Activated naive CD8-positive, alpha-beta T cell treated with anti-CD3 and anti-CD28 coated beads, Interleukin-2, amount 50 U/mL, for 24 hours (primary cell): Measurements from ENCODE around the gene EYS.

ENCODE experiments used
- ATAC-seq: fragments of 150-1000 bp; cut with Tn5 transposase; one replicate; pipeline ENCODE4 v1.10.0; 2021
- DNase-seq: peaks from one replicate; pipeline ENCODE4 v3.0.0; 2021
- H3K27ac Mint-ChIP-seq: one replicate; pipeline ENCODE4 v1.8.0; 2021; ENCODE audit warnings: mild to moderate bottlenecking, mixed read lengths
- H3K27me3 Mint-ChIP-seq: one replicate; pipeline ENCODE4 v1.8.0; 2021; ENCODE audit warnings: mixed read lengths
- H3K36me3 Mint-ChIP-seq: one replicate; pipeline ENCODE4 v1.8.0; 2021; ENCODE audit warnings: low read depth, mixed read lengths
- H3K4me1 Mint-ChIP-seq: one replicate; pipeline ENCODE4 v1.8.0; 2021; ENCODE audit warnings: mixed read lengths
- H3K4me3 Mint-ChIP-seq: one replicate; pipeline ENCODE4 v1.8.0; 2021; ENCODE audit warnings: mild to moderate bottlenecking, moderate library complexity, mixed read lengths
- H3K9me3 Mint-ChIP-seq: one replicate; pipeline ENCODE4 v1.8.0; 2021; ENCODE audit warnings: mixed read lengths

EYS gene

DNA sequence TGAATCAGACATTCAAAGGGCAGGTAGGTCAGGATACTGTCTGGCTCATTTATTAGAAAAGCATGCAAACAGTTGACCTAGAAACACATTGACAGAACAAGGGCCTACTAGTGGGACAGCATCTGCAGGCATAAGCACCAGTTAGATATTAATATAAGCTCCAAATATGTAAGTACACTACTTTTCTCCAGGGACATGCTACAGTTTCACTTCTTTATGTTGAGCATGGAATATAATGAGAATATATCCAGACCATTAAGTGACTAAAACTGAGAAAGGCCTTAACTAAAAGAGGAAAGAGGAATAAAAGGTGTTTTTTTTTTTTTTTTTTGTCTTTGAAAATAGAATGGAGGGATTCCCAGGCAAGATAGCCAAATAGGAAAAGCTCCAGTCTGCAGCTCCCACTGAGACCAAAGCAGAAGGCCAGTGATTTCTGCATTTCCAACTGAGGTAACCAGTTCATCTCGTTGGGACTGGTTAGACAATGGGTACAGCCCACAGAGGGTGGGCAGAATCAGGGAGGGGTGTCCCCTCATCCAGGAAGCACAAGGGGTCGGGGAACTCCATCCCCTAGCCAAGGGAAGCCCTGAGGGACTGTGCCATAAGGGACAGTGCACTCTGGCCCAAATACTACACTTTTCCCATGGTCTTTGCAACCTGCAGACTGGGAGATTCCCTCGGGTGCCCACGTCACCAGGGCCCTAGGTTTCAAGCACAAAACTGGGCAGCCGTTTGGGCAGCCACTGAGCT lies 1819.8 kb downstream of the EYS start:
- Mint-ChIP-seq H3K4me1 (no peaks in the 10 kb centered on the region), H3K9me3 (no peaks in the 10 kb centered on the region), H3K27ac (no peak overlapping the region), H3K4me3 (no peak overlapping the region), H3K36me3 (no peaks in the 10 kb centered on the region), H3K27me3 (no peaks in the 10 kb centered on the region)
- ATAC-seq (no peak), DNase-seq (no peak)

DNA sequence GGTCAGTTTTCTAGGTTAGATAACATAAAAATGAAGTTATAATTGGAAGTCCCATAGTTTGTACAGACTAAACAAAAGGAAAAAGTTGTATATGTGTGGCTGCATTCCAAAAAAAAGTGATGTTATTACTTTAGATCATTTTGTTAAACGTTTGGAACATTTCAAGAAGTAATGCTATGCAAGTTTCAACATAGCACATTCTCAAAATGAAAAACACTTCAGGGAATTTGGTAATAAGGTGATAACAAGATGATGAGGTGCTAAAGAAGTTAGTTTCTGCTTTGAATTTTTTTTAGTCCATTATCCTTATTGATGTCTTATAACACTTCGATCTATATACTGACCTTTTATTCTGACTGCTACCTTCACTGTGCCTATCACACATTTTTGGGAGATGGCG lies 1820.7 kb downstream of the EYS start:
- Mint-ChIP-seq H3K4me3 (no peak overlapping the region), H3K4me1 (no peaks in the 10 kb centered on the region), H3K27ac (no peak overlapping the region), H3K36me3 (no peaks in the 10 kb centered on the region), H3K9me3 (no peaks in the 10 kb centered on the region), H3K27me3 (no peaks in the 10 kb centered on the region)
- ATAC-seq (no peak), DNase-seq (no peak)

DNA sequence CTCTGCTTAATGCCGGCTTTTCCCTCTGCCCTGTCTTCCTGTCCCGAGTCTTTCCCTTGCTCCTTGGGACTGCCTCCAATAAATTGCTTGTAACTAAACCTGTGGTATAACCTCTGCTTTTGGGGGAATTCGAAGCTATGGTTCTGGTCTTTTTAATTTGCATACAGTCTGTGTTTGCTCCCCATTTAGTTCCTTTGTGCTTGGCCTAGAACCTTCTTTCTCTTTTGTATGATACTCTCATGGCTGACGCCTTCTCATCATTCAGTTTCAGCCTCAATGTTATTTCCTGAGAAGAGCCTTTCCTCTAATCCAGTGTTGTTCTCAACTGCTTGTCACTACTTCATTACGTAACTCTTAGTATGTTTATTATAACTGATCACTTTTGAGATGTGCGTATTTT lies 1823.4 kb downstream of the EYS start:
- no peak for ATAC-seq
- no peaks in the 10 kb centered on the region for H3K4me1 Mint-ChIP-seq
- no peaks in the 10 kb centered on the region for H3K9me3 Mint-ChIP-seq
- DNase-seq, result no peak
- no peak overlapping the region for H3K4me3 Mint-ChIP-seq
- no peaks in the 10 kb centered on the region for H3K36me3 Mint-ChIP-seq
- H3K27me3 Mint-ChIP-seq, result no peaks in the 10 kb centered on the region
- no peak overlapping the region for H3K27ac Mint-ChIP-seq

DNA sequence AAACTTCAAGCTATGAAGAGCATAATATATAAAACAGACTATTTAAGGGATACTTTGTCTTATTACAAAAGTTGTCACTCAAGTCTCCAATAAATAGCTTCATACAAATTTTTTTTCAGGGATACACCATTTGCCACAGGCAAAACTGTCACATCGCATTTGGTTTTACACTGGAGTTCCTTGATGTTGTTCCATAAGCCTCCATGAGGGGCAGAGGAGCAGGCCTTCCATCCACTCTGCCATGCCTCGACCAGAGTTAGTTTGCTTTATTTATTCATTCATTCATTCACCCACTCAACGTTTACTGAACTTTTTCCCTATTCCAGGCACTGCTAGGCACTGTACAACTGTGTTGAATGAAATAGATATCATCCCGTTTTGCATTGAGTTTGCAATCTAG lies 1824.8 kb downstream of the EYS start:
- no peak overlapping the region for H3K4me3 Mint-ChIP-seq
- no peak for ATAC-seq
- H3K27ac Mint-ChIP-seq, result no peak overlapping the region

DNA sequence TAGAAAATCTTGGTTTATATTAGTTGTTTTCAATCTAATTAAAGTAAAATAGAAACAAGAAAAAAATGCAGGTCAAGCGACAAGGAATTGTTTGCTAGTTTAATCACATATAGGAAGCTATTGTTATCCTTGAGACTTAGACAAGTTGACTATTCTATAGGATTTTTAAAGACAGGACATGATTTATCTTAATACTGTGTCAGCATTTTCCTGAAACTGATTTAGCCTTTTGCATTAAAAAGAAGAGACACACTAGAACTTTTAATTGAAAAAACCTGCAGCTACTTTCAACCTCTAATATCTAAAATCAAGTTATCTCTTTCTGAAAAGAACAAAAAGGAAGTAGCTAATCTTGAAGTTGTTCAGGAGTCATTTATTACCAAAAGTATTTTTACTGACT lies 1825.2 kb downstream of the EYS start:
- no peaks in the 10 kb centered on the region for H3K27me3 Mint-ChIP-seq
- H3K27ac Mint-ChIP-seq, result no peak overlapping the region
- H3K9me3 Mint-ChIP-seq, result peaks cover 8% of the 10 kb centered on the region
- H3K4me1 Mint-ChIP-seq, result no peaks in the 10 kb centered on the region
- ATAC-seq (no peak), DNase-seq (no peak)
- no peak overlapping the region for H3K4me3 Mint-ChIP-seq
- H3K36me3 Mint-ChIP-seq, result no peaks in the 10 kb centered on the region

More for the DNA sequence above, 1824.8 kb downstream of the EYS start:
- DNase-seq, result no peak
- Mint-ChIP-seq H3K9me3 (peaks cover 6% of the 10 kb centered on the region), H3K4me1 (no peaks in the 10 kb centered on the region), H3K27me3 (no peaks in the 10 kb centered on the region), H3K36me3 (no peaks in the 10 kb centered on the region)

DNA sequence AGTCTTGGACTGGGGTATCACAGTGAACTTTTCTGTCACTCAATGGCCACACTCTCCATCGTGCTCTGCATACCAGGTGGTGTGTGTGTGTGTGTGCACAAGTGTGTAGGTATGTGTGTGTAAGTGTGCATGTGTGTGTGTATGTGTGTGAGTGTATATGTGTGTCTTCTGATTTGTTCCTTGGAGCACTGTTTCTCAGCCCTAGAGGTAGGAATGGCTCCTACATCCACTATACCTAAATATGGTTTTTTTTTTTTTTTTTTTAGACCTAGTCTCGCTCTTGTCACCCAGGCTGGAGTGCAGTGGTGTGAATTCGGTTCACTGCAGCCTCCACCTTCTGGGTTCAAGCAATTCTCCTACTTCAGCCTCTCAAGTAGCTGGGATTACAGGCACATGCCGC lies 1834.8 kb downstream of the EYS start:
- Mint-ChIP-seq H3K4me3 (no peak overlapping the region), H3K36me3 (no peaks in the 10 kb centered on the region), H3K27ac (no peak overlapping the region), H3K9me3 (peaks cover 10% of the 10 kb centered on the region), H3K27me3 (no peaks in the 10 kb centered on the region), H3K4me1 (no peaks in the 10 kb centered on the region)
- ATAC-seq (no peak), DNase-seq (no peak)

DNA sequence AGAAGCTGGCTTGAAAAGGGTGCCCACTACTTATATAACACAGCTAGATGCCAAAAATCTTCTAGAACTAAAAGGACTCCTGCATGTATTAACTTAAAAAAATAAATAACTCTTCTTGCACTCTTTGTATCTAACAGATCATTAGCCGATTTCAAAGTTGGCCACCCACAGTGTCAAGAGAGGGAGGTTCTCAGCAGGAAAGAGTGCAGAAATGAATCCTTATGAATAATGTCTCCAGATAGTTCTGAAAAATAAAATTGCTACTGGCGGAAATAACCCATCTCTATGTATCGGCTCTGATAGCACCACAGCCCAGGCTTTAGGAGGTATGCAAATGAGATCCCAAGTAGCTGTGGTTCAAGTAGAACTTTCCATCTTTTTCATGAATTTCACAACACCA lies 1838.7 kb downstream of the EYS start:
- no peak overlapping the region for H3K4me3 Mint-ChIP-seq
- H3K36me3 Mint-ChIP-seq, result no peaks in the 10 kb centered on the region
- H3K4me1 Mint-ChIP-seq, result no peaks in the 10 kb centered on the region
- H3K27ac Mint-ChIP-seq, result no peak overlapping the region
- H3K27me3 Mint-ChIP-seq, result no peaks in the 10 kb centered on the region
- DNase-seq, result no peak
- ATAC-seq, result no peak
- H3K9me3 Mint-ChIP-seq, result peaks cover 3% of the 10 kb centered on the region

DNA sequence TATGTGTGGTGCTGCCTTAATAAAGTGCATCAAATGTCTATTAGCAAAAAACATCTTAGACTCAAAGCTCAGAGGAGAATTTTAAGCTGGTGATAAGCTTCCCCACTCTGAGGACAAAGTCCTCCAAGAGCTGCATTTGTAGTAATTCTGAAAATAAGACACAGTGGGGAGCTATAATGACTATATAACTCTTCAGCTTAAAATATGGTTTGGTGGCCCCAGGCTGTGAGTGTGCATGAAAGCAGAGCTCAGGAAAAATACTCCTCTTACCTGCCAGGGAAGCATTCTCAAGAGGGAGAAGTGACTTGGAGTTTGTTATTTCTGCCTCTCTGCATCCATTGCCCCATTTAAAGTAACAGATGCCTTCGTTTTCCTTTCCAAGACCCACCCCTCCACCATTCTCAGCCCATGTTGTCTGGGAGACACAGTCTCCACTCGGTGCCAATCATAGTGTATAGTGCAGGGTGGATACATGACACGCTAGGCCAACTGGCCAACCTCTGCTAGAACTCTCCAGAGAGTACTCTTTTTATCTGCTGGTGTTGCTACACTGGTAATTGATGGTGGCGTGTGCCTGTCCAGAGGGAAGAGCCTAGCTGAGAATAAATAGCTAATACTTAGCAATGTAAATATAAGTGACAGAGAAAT lies 1842.2 kb downstream of the EYS start:
- Mint-ChIP-seq H3K4me3 (no peak overlapping the region), H3K4me1 (no peaks in the 10 kb centered on the region), H3K9me3 (no peaks in the 10 kb centered on the region), H3K36me3 (no peaks in the 10 kb centered on the region), H3K27me3 (no peaks in the 10 kb centered on the region), H3K27ac (no peak overlapping the region)
- ATAC-seq (no peak), DNase-seq (no peak)

DNA sequence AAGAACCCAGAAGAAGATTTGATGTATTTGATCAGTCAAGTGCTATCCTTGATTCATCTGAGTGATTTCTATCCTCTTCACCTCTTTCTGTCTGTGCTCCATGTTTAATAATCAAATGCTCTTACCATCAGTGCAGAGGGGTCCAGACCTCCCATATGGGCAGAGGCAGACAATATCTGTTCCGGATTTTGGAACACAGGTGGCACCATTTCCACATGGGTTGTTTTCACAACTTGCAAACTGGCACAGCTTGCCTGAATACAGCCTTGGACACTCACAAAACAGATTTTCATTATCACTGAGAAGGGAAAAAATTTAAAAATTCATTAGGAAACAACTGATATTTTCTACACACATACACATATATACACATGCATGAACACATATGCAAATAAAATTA lies 1843.0 kb downstream of the EYS start:
- DNase-seq (no peak), ATAC-seq (no peak)
- Mint-ChIP-seq H3K4me1 (no peaks in the 10 kb centered on the region), H3K4me3 (no peak overlapping the region), H3K27me3 (no peaks in the 10 kb centered on the region), H3K27ac (no peak overlapping the region), H3K9me3 (no peaks in the 10 kb centered on the region), H3K36me3 (no peaks in the 10 kb centered on the region)

DNA sequence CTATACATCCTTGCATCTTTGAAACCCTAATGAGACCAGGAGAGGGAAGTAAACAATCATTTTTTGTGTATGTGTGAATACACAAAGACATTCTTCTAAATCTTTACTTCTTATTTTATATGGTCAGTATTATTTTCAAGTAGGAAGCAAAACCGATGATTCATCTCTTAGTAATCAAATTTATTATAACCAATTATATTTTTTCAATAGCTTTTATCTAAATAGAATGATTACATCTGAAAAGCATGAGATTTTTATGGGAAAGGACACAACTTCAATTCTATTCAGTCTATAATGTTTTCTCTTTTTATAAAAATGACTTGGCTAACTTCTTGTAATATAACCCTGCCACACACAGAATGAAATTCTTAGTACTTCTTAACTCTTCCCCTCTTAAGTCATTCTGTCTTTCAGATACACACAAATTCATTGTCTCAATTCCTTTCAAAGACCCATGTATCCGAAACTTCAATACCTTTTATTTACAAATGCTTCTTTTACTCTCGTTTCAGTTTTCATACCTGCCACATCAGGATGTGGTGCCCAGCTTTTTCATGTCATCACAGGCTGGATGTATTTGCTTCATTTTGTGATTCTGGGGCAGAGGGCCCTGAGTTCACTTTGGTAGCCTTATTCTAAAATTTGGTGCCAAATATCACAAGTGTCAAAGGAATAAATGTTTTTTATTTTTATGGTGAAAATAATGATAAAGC lies 1844.4 kb downstream of the EYS start:
- H3K4me1 Mint-ChIP-seq, result no peaks in the 10 kb centered on the region
- H3K27me3 Mint-ChIP-seq, result no peaks in the 10 kb centered on the region
- H3K9me3 Mint-ChIP-seq, result no peaks in the 10 kb centered on the region
- no peak overlapping the region for H3K27ac Mint-ChIP-seq
- DNase-seq (no peak), ATAC-seq (no peak)
- no peak overlapping the region for H3K4me3 Mint-ChIP-seq
- H3K36me3 Mint-ChIP-seq, result no peaks in the 10 kb centered on the region

DNA sequence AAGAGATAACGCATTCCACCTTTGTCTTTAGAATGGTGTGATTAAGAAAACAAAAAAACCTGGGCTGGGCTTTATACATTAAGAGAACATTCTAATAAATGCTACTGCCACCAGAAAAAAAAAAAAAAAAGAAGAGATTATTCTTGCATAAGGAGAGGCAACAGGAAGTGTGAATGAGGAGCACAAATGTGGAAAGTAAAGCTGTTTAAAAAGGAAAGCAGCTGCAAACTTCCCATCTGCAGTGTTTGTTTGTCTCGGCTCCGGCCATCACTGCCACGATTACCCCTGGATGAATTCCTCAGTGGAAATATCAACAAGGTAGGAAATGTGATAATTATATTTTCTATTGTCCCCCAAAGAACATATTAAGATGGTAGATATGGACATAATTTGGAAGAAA lies 1847.5 kb downstream of the EYS start:
- H3K9me3 Mint-ChIP-seq, result no peaks in the 10 kb centered on the region
- no peak overlapping the region for H3K4me3 Mint-ChIP-seq
- no peak overlapping the region for H3K27ac Mint-ChIP-seq
- ATAC-seq (no peak), DNase-seq (no peak)
- H3K36me3 Mint-ChIP-seq, result no peaks in the 10 kb centered on the region
- no peaks in the 10 kb centered on the region for H3K4me1 Mint-ChIP-seq
- no peaks in the 10 kb centered on the region for H3K27me3 Mint-ChIP-seq

DNA sequence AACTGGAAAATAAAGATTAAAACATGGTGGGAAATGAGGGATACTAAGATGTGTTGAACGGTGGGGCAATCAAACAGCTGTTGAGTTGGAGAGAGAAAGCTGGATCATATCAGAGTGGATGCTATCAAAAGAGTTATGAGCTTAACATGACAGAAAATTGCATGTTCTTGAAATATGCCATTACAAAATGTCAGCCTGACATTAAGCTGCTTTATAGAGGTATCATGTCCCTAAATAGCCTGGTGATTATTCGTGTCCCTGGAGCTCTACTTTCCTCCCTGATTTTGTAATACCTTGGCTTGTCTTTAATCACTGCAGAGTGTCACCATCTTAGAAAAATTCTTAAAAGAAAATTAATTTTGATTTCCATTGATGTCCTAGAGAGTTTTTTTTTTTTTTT lies 1848.3 kb downstream of the EYS start:
- Mint-ChIP-seq H3K4me1 (no peaks in the 10 kb centered on the region), H3K9me3 (no peaks in the 10 kb centered on the region), H3K27ac (no peak overlapping the region), H3K36me3 (no peaks in the 10 kb centered on the region), H3K27me3 (no peaks in the 10 kb centered on the region), H3K4me3 (no peak overlapping the region)
- DNase-seq (no peak), ATAC-seq (no peak)

DNA sequence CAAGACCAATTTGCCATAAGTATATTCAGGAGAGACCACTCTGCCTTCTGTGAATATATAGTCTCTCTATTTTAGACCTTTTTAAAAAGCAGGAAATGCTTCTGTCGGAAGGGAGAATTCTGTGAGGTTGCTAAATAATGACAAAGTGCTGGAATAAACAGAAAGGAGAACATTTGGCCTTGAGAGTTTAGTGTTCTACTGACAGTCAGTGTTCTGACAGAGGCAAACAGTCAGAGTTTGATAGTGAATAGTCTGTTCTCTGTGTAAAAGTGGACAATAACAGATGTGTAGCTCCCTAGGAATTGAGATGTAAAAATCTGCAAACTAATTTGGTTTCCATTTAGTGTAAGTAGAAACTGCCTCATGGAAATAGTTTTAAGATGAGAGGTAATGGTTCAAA lies 1850.8 kb downstream of the EYS start:
- Mint-ChIP-seq H3K9me3 (peaks cover 4% of the 10 kb centered on the region), H3K36me3 (no peaks in the 10 kb centered on the region), H3K4me3 (no peak overlapping the region), H3K27me3 (no peaks in the 10 kb centered on the region), H3K27ac (no peak overlapping the region), H3K4me1 (no peaks in the 10 kb centered on the region)
- DNase-seq (no peak), ATAC-seq (no peak)

DNA sequence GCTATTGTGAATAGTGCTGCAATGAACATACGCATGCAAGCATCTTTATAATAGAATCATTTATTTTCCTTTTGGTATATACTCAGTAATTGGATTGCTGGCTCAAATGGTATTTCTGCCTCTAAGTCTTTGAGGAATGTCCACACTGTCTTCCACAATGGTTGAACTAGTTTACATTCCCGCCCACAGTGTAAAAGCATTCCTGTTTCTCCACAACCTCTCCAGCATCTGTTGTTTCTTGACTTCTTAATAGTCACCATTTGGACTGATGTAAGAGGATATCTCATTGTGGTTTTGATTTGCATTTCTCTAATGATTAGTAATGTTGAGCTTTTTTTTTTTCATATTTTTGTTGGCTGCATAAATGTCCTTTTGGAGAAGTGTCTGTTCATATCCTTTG lies 1862.7 kb downstream of the EYS start:
- Mint-ChIP-seq H3K4me3 (no peak overlapping the region), H3K9me3 (peaks cover 3% of the 10 kb centered on the region), H3K27ac (no peak overlapping the region), H3K4me1 (no peaks in the 10 kb centered on the region), H3K36me3 (no peaks in the 10 kb centered on the region), H3K27me3 (peaks cover 5% of the 10 kb centered on the region)
- DNase-seq, result no peak
- no peak for ATAC-seq

DNA sequence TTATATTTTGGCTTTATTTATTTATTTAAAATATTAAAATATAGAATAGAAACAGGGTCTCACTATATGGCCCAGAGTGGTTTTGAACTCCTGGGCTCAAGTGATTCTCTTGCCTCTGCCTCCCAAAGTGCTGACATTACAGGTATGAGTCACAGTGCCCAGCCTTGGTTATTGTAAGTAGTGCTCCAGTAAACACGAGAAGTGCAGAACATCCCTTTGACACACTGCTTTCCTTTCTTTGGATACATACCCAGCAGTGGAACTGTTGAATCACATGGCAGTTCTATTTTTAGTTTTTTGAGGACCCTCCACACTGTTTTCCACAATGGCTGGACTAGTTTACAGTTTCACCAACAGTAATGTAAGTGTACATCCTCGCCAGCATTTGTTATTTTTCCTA lies 1867.5 kb downstream of the EYS start:
- no peaks in the 10 kb centered on the region for H3K4me1 Mint-ChIP-seq
- no peak overlapping the region for H3K27ac Mint-ChIP-seq
- no peak overlapping the region for H3K4me3 Mint-ChIP-seq
- H3K9me3 Mint-ChIP-seq, result no peaks in the 10 kb centered on the region
- no peaks in the 10 kb centered on the region for H3K36me3 Mint-ChIP-seq
- H3K27me3 Mint-ChIP-seq, result peaks cover 3% of the 10 kb centered on the region
- DNase-seq, result no peak
- no peak for ATAC-seq
